Endothelial cell of umbilical vein (primary cell): ENCODE data around the gene NCKAP5. TPM values are rescaled to one million over a fixed set of nuclear protein-coding genes. Genes with fewer than 3 reads are reported as not detected.

ENCODE experiments used
- BruUV-seq: library from RNA; stranded (reverse); fragments of 400-500 nt; replicated peaks from 2 replicates; lab custom pipeline; 2021; lab: Mats Ljungman, UMichigan
- CTCF ChIA-PET: fragments of 300-600, 350-600 bp; sonication (Branson Sonifier 250); formaldehyde crosslinking; loops from one replicate; lab custom pipeline; 2021; ENCODE audit warnings: antibody characterized with exemption, inconsistent platforms; lab: Charles Lee
- POLR2A ChIA-PET: fragments of 300-600, 350-600 bp; sonication (Branson Sonifier 250); formaldehyde crosslinking; loops from one replicate; lab custom pipeline; 2021; ENCODE audit warnings: antibody characterized with exemption, inconsistent platforms; lab: Charles Lee
- DNase-seq: peaks from one replicate; pipeline ENCODE4 v3.0.0-alpha.2; 2011; ENCODE audit warnings: low read depth, low spot score
- FAIRE-seq: peaks from 2 replicates; lab custom pipeline; 2011; peaks lifted over from hg19 to GRCh38; lab: Jason Lieb, UNC
- H2AFZ ChIP-seq: 2 replicates; pipeline ENCODE4 v1.6.0; 2012; ENCODE audit warnings: low read depth, low read length, control low read depth, inconsistent platforms
- H3K27ac ChIP-seq: 2 replicates; pipeline ENCODE4 v1.5.1; 2011; ENCODE audit warnings: low read depth, mild to moderate bottlenecking, control low read depth, low read length, moderate library complexity; ENCODE audit not compliant: insufficient read depth
- H3K27me3 ChIP-seq, 2 experiments: 2 replicates each; pipeline versions ENCODE4 v1.6.0 to v1.6.1; 2011; ENCODE audit warnings: low read length in 2 of 2, mixed read lengths in 1 of 2; ENCODE audit not compliant: control insufficient read depth in 2 of 2, insufficient read depth in 2 of 2
- H3K36me3 ChIP-seq, 2 experiments: 2 replicates in 1 of 2; 3 replicates in 1 of 2; pipeline ENCODE4 v1.5.1; 2011; ENCODE audit warnings: low read length in 2 of 2, mild to moderate bottlenecking in 1 of 2, moderate library complexity in 1 of 2; ENCODE audit not compliant: control insufficient read depth in 2 of 2, insufficient read depth in 2 of 2; ENCODE audit errors: extremely low read depth in 1 of 2
- H3K4me1 ChIP-seq: 3 replicates; pipeline ENCODE4 v1.5.1; 2011; ENCODE audit warnings: mild to moderate bottlenecking, low read length; ENCODE audit not compliant: control insufficient read depth, insufficient read depth; ENCODE audit errors: extremely low read depth
- H3K4me2 ChIP-seq: 2 replicates; pipeline ENCODE4 v1.6.1; 2011; ENCODE audit warnings: low read length, control low read depth, mixed read lengths; ENCODE audit not compliant: insufficient read depth
- H3K4me3 ChIP-seq, 3 experiments: fragments of 200-600 bp in 1 of 3; sonication (generic), shearing (Covaris generic) in 1 of 3; replicated peaks in 1 of 3; 2 replicates each; pipeline ENCODE4 v1.5.1; 2011 to 2016; ENCODE audit warnings: control low read depth in 3 of 3, low read length in 3 of 3, mild to moderate bottlenecking in 2 of 3, inconsistent platforms in 1 of 3, low read depth in 1 of 3, moderate library complexity in 1 of 3; ENCODE audit not compliant: insufficient read depth in 1 of 3
- H3K79me2 ChIP-seq: 2 replicates; pipeline ENCODE4 v1.6.0; 2012; ENCODE audit warnings: low read length, inconsistent platforms; ENCODE audit not compliant: control insufficient read depth, insufficient read depth
- H3K9ac ChIP-seq: replicated peaks from 2 replicates; pipeline ENCODE3; 2011; ENCODE audit warnings: low read length, control low read depth; ENCODE audit not compliant: insufficient read depth; ENCODE audit errors: extremely low read depth
- H3K9me1 ChIP-seq: replicated peaks from 3 replicates; pipeline ENCODE4 v1.6.0; 2011; ENCODE audit warnings: mild to moderate bottlenecking, low read length; ENCODE audit not compliant: control insufficient read depth, insufficient read depth; ENCODE audit errors: extremely low read depth
- H3K9me3 ChIP-seq: replicated peaks from 2 replicates; pipeline ENCODE4 v1.5.1; 2012; ENCODE audit warnings: low read length, inconsistent platforms; ENCODE audit not compliant: control insufficient read depth, insufficient read depth
- H4K20me1 ChIP-seq: replicated peaks from 2 replicates; pipeline ENCODE3; 2011; ENCODE audit warnings: mild to moderate bottlenecking, low read length; ENCODE audit not compliant: control insufficient read depth, insufficient read depth; ENCODE audit errors: extremely low read depth
- CTCF ChIP-seq, 2 donors: IDR thresholded peaks; 1 replicate in 1 of 2; 2 replicates in 1 of 2; pipeline ENCODE4 v1.5.1; 2011; ENCODE audit warnings: low read length in 2 of 2, mild to moderate bottlenecking in 2 of 2, moderate library complexity in 2 of 2, control low read depth in 1 of 2, inconsistent platforms in 1 of 2, low read depth in 1 of 2; ENCODE audit not compliant: insufficient read depth in 1 of 2; ENCODE audit errors: extremely low read depth in 1 of 2
- EZH2 ChIP-seq: IDR thresholded peaks from 2 replicates; pipeline ENCODE4 v1.6.1; 2012; ENCODE audit warnings: borderline replicate concordance, low read depth, mild to moderate bottlenecking, moderate library complexity, low read length, inconsistent platforms; ENCODE audit not compliant: severe bottlenecking
- FOS ChIP-seq: IDR thresholded peaks from 2 replicates; pipeline ENCODE4 v1.6.1; 2011; ENCODE audit warnings: mild to moderate bottlenecking, low read length, moderate library complexity, borderline replicate concordance; ENCODE audit not compliant: insufficient read depth
- GATA2 ChIP-seq: IDR thresholded peaks from 2 replicates; pipeline ENCODE4 v1.7.0; 2011; ENCODE audit warnings: low read depth, mild to moderate bottlenecking, moderate library complexity, mixed read lengths, low read length; ENCODE audit not compliant: insufficient read length, insufficient read depth
- JUN ChIP-seq: IDR thresholded peaks from 2 replicates; pipeline ENCODE4 v1.6.1; 2011; ENCODE audit warnings: borderline replicate concordance, low read depth; ENCODE audit not compliant: insufficient read length, insufficient read depth
- MYC ChIP-seq: IDR thresholded peaks from one replicate; pipeline ENCODE4 v1.6.1; 2011; ENCODE audit warnings: mild to moderate bottlenecking, low read depth, low read length
- POLR2A ChIP-seq: IDR thresholded peaks from 2 replicates; pipeline ENCODE4 v1.6.1; 2012; ENCODE audit warnings: low read depth, mild to moderate bottlenecking, control low read depth, low read length
- POLR2AphosphoS5 ChIP-seq: IDR thresholded peaks from 2 replicates; pipeline ENCODE4 v1.6.1; 2012; ENCODE audit warnings: low read depth, mild to moderate bottlenecking, control low read depth, low read length, moderate library complexity; ENCODE audit not compliant: insufficient read depth
- dilution Hi-C: fragments of 300-500 bp; cut with MboI; formaldehyde crosslinking; loops from one replicate; pipeline ENCODE4 v1.15.0; 2019; ENCODE audit warnings: low sequenced_read_pairs; ENCODE audit not compliant: extremely low pct_ligation_motif_present
- intact Hi-C: fragments of 100-400 bp; cut with micrococcal nuclease; formaldehyde crosslinking; loops from one replicate; pipeline ENCODE4 v1.10.0; 2022
- polyA plus RNA-seq, 4 experiments: library from polyadenylated mRNA; depleted of rRNA in 3 of 4; stranded (reverse) in 3 of 4; unstranded in 1 of 4; fragments of >200 nt; gene quantifications; 2 replicates each; pipeline versions ENCODE4 v1.2.1 to v1.2.3, GENCODE V29; 2011 to 2012; ENCODE audit warnings: missing spikeins in 1 of 4
- total RNA-seq: library from RNA; stranded (reverse); gene quantifications from 2 replicates; pipeline ENCODE4 v1.2.3, GENCODE V29; 2021
- TF ChIP-seq, protein P1 (sequence below): IDR thresholded peaks from 2 replicates; pipeline ENCODE4 v1.6.1; 2011; ENCODE audit not compliant: insufficient read depth, insufficient read length

NCKAP5 gene
- total and polyA plus RNA-seq, 2 donors (not counting 3 experiments of a cell fraction or from before 2014, with no cell fraction given): 0.47 to 3.3 TPM

DNA sequence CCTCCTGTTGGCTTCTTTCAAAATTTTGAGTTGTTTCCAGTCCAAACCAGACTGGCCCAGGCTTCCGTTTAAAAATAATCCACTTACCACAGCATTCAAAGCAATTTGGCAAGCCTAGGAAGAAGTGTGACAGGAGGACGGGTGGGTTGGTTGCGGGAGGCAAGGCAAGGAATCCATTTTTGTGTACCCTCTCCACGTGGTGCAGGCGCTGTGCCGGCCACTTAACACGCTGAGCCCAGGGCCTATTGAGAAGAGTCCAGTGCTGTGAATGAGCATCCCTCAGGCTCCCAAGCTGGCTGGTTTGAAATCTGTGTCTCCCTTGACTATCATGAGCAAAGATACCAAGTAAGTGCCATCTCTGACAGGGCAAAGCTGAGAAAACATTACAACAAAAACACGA is 160.9 kb downstream of the NCKAP5 start:
- no peak overlapping the region for H3K4me2 ChIP-seq
- H2AFZ ChIP-seq: no peak overlapping the region
- no peaks in the 10 kb centered on the region for H3K79me2 ChIP-seq
- H3K9me1 ChIP-seq: no peaks in the 10 kb centered on the region
- no peak for FAIRE-seq
- no peak for DNase-seq
- TF ChIP-seq GATA2 (no peak), FOS (no peak), POLR2A (no peak), JUN (no peak), EZH2 (no peak), CTCF (IDR thresholded peaks at IDR 0.05; ENCODE audit: extremely low read depth in 1 of 2, insufficient read depth in 1 of 2, low read depth in 1 of 2, low read length in 2 of 2) (no peak), POLR2AphosphoS5 (no peak), MYC (no peak)
- TF ChIP-seq, protein P1, sequence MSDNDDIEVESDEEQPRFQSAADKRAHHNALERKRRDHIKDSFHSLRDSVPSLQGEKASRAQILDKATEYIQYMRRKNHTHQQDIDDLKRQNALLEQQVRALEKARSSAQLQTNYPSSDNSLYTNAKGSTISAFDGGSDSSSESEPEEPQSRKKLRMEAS: no peak
- BruUV-seq: no TSS peak
- H3K9me3 ChIP-seq: no peaks in the 10 kb centered on the region
- no peak overlapping the region for H3K9ac ChIP-seq
- POLR2A ChIA-PET: no interaction called here
- dilution Hi-C loops (no loop called here), intact Hi-C loops (no loop called here)
- no peaks in the 10 kb centered on the region for H3K36me3 ChIP-seq
- CTCF ChIA-PET: no interaction called here
- H3K4me3 ChIP-seq: no peak overlapping the region
- no peaks in the 10 kb centered on the region for H3K27me3 ChIP-seq
- no peaks in the 10 kb centered on the region for H3K4me1 ChIP-seq
- no peak overlapping the region for H3K27ac ChIP-seq
- no peaks in the 10 kb centered on the region for H4K20me1 ChIP-seq
